ENCODE measurements around the gene FAM89B. TPM values are rescaled to one million over a fixed set of nuclear protein-coding genes. Genes with fewer than 3 reads are reported as not detected.

Gene FAM89B
- total and polyA plus RNA-seq, 2 donors (not counting 3 experiments of a cell fraction or from before 2014, with no cell fraction given), result 63.1 to 153 TPM

GRCh38 chr11:65610404-65610803, 38.1 kb downstream of the FAM89B start:
- peak overlapping the region in 2 of 3 experiments; percentile 81 for H3K4me3 ChIP-seq (replicated peaks in 1 of 3; ENCODE audit: insufficient read depth in 1 of 3, low read depth in 1 of 3, low read length in 3 of 3)
- POLR2A ChIA-PET, result no interaction called here
- H4K20me1 ChIP-seq (replicated peaks; ENCODE audit: control insufficient read depth, extremely low read depth, insufficient read depth, low read length), result no peaks in the 10 kb centered on the region
- H3K4me1 ChIP-seq (ENCODE audit: control insufficient read depth, extremely low read depth, insufficient read depth, low read length), result peaks cover 57% of the 10 kb centered on the region
- CTCF ChIA-PET, result interaction anchor here (0.7 to 6.2 kb wide), 4 partner anchors 8 to 69 kb away, joined by 3 to 54 read pairs (median 4); partner anchors contain the start of gene KCNK7
- no TSS peak for BruUV-seq (replicated peaks)
- dilution Hi-C loops (cut with MboI; ENCODE audit: extremely low pct_ligation_motif_present, low sequenced_read_pairs), result no loop called here
- H3K9me1 ChIP-seq (replicated peaks; ENCODE audit: control insufficient read depth, extremely low read depth, insufficient read depth, low read length), result no peaks in the 10 kb centered on the region
- peaks cover 63% of the 10 kb centered on the region for H3K79me2 ChIP-seq (ENCODE audit: control insufficient read depth, insufficient read depth, low read length)
- H3K9ac ChIP-seq (replicated peaks; ENCODE audit: extremely low read depth, insufficient read depth, low read length), result peak overlapping the region; percentile 69
- no peak overlapping the region for H2AFZ ChIP-seq (ENCODE audit: low read depth, low read length)
- FAIRE-seq (no peak), DNase-seq (ENCODE audit: low read depth, low spot score) (peak; percentile 12)
- H3K36me3 ChIP-seq (ENCODE audit: control insufficient read depth in 2 of 2, extremely low read depth in 1 of 2, insufficient read depth in 2 of 2, low read length in 2 of 2), result peaks cover 8 to 31% of the 10 kb centered on the region in 2 experiments
- intact Hi-C loops (cut with micrococcal nuclease), result no loop called here
- H3K27me3 ChIP-seq (ENCODE audit: control insufficient read depth in 2 of 2, insufficient read depth in 2 of 2, low read length in 2 of 2), result no peaks in the 10 kb centered on the region
- H3K4me2 ChIP-seq (ENCODE audit: insufficient read depth, low read length), result peak overlapping the region; percentile 88
- no peaks in the 10 kb centered on the region for H3K9me3 ChIP-seq (replicated peaks; ENCODE audit: control insufficient read depth, insufficient read depth, low read length)
- H3K27ac ChIP-seq (ENCODE audit: insufficient read depth, low read depth, low read length), result peak overlapping the region; percentile 85
- TF ChIP-seq CTCF (IDR thresholded peaks at IDR 0.05; ENCODE audit: extremely low read depth in 1 of 2, insufficient read depth in 1 of 2, low read depth in 1 of 2, low read length in 2 of 2) (no peak), POLR2A (IDR thresholded peaks at IDR 0.05; ENCODE audit: low read depth, low read length) (no peak), JUN (IDR thresholded peaks at IDR 0.05; ENCODE audit: borderline replicate concordance, insufficient read depth, insufficient read length, low read depth) (no peak), GATA2 (IDR thresholded peaks at IDR 0.05; ENCODE audit: insufficient read depth, insufficient read length, low read depth, low read length) (no peak), MAX (IDR thresholded peaks at IDR 0.05; ENCODE audit: insufficient read depth, insufficient read length) (no peak)

All from endothelial cell of umbilical vein (primary cell).